HEK293 (cell line): ENCODE data around the gene CLMN.

ENCODE experiments used
- CTCF ChIP-seq: fragments of 450-650 bp; formaldehyde crosslinking; IDR thresholded peaks from 2 replicates; pipeline ENCODE4 v1.5.1; 2016; ENCODE audit warnings: missing biosample characterization, missing genetic modification characterization
- KLF7 ChIP-seq: fragments of 450-650 bp; formaldehyde crosslinking; IDR thresholded peaks from 2 replicates; pipeline ENCODE4 v1.5.1; 2016; ENCODE audit warnings: missing biosample characterization, missing genetic modification characterization, borderline replicate concordance
- ZBTB11 ChIP-seq: fragments of 450-650 bp; formaldehyde crosslinking; conservative IDR thresholded peaks from 2 replicates; pipeline ENCODE4 v1.5.1; 2016; ENCODE audit warnings: low read depth, missing biosample characterization, missing genetic modification characterization
- ZNF146 ChIP-seq: fragments of 450-650 bp; formaldehyde crosslinking; IDR thresholded peaks from 2 replicates; pipeline ENCODE4 v1.5.1; 2016; ENCODE audit warnings: missing biosample characterization, missing genetic modification characterization
- ZNF23 ChIP-seq: fragments of 450-650 bp; formaldehyde crosslinking; IDR thresholded peaks from 2 replicates; pipeline ENCODE4 v1.5.1; 2016; ENCODE audit warnings: missing biosample characterization, missing genetic modification characterization, borderline replicate concordance
- ZNF350 ChIP-seq: fragments of 450-650 bp; formaldehyde crosslinking; IDR thresholded peaks from 2 replicates; pipeline ENCODE4 v1.5.0; 2017; ENCODE audit warnings: missing biosample characterization, mild to moderate bottlenecking, missing genetic modification characterization
- ZNF548 ChIP-seq: fragments of 450-650 bp; formaldehyde crosslinking; IDR thresholded peaks from 2 replicates; pipeline ENCODE4 v1.5.1; 2016; ENCODE audit warnings: missing biosample characterization, missing genetic modification characterization
- ZNF704 ChIP-seq: fragments of 450-650 bp; formaldehyde crosslinking; IDR thresholded peaks from 2 replicates; pipeline ENCODE4 v1.5.1; 2016; ENCODE audit warnings: missing biosample characterization, missing genetic modification characterization
- ZNF776 ChIP-seq: fragments of 450-650 bp; formaldehyde crosslinking; IDR thresholded peaks from 2 replicates; pipeline ENCODE4 v1.5.0; 2017; ENCODE audit warnings: missing biosample characterization, missing genetic modification characterization, borderline replicate concordance

- TF ChIP-seq ZNF23 (tag by site-specific recombination) = no peak
- no peak for TF ChIP-seq ZNF548
- TF ChIP-seq ZBTB11 (tag by site-specific recombination) = peak; percentile 45; the same call in 1 of the 2 replicates
- TF ChIP-seq KLF7 (tag by site-specific recombination) = no peak
- TF ChIP-seq CTCF = no peak
- no peak for TF ChIP-seq ZNF776 (tag by site-specific recombination)
- TF ChIP-seq ZNF704 (tag by site-specific recombination) = no peak
- no peak for TF ChIP-seq ZNF146 (tag by site-specific recombination)
- TF ChIP-seq ZNF350 (tag by site-specific recombination) = no peak
Measured at GRCh38 chr14:95255487-95255886, 64.2 kb downstream of the CLMN start.
